NCI-H748 treated with DMSO at 0.1 percent for 48 hours (cell line): ENCODE results near the gene CYS1.
"Not testable (repeated sequence)": the region's sequence is repeated elsewhere in the genome, so short reads cannot be mapped to it uniquely, and the experiment has no call there.

Experiments
- DNase-seq: peaks from one replicate; lab custom pipeline; 2025; lab: John Stamatoyannopoulos, UW

CYS1 gene

GRCh38 chr2:10029875-10030223 lies 50.4 kb downstream of the CYS1 start:
- DNase-seq: no peak

- DNase-seq: no peak
These were observed 51.0 kb downstream of the CYS1 start for GRCh38 chr2:10028988-10029874.

GRCh38 chr2:10028407-10028987 lies 51.7 kb downstream of the CYS1 start:
- DNase-seq: no peak

GRCh38 chr2:10027660-10028330 lies 52.4 kb downstream of the CYS1 start:
- no peak for DNase-seq

GRCh38 chr2:10026940-10027569 lies 53.2 kb downstream of the CYS1 start:
- no peak for DNase-seq

- DNase-seq: no peak
These were observed 57.1 kb downstream of the CYS1 start for GRCh38 chr2:10022966-10023662.

- no peak for DNase-seq
These were observed 57.8 kb downstream of the CYS1 start for GRCh38 chr2:10022445-10022844.

GRCh38 chr2:10022041-10022421 lies 58.2 kb downstream of the CYS1 start:
- DNase-seq: no peak

GRCh38 chr2:10019602-10020400 lies 60.4 kb downstream of the CYS1 start:
- DNase-seq: no peak

GRCh38 chr2:10019174-10019573 lies 61.0 kb downstream of the CYS1 start:
- DNase-seq: no peak

GRCh38 chr2:10017313-10017941 lies 62.8 kb downstream of the CYS1 start:
- no peak for DNase-seq

- DNase-seq: no peak
These were observed 63.4 kb downstream of the CYS1 start for GRCh38 chr2:10016802-10017258.

GRCh38 chr2:10016001-10016801 lies 64.0 kb downstream of the CYS1 start:
- no peak for DNase-seq

- not testable (repeated sequence) for DNase-seq
These were observed 64.7 kb downstream of the CYS1 start for GRCh38 chr2:10015376-10015989.

- DNase-seq: no peak
These were observed 65.6 kb downstream of the CYS1 start for GRCh38 chr2:10014418-10015190.

GRCh38 chr2:10013651-10014417 lies 66.4 kb downstream of the CYS1 start:
- DNase-seq: not testable (repeated sequence)

- no peak for DNase-seq
These were observed 67.2 kb downstream of the CYS1 start for GRCh38 chr2:10012963-10013461.
